ENCODE results near the gene PMPCB.

The PMPCB gene

DNA sequence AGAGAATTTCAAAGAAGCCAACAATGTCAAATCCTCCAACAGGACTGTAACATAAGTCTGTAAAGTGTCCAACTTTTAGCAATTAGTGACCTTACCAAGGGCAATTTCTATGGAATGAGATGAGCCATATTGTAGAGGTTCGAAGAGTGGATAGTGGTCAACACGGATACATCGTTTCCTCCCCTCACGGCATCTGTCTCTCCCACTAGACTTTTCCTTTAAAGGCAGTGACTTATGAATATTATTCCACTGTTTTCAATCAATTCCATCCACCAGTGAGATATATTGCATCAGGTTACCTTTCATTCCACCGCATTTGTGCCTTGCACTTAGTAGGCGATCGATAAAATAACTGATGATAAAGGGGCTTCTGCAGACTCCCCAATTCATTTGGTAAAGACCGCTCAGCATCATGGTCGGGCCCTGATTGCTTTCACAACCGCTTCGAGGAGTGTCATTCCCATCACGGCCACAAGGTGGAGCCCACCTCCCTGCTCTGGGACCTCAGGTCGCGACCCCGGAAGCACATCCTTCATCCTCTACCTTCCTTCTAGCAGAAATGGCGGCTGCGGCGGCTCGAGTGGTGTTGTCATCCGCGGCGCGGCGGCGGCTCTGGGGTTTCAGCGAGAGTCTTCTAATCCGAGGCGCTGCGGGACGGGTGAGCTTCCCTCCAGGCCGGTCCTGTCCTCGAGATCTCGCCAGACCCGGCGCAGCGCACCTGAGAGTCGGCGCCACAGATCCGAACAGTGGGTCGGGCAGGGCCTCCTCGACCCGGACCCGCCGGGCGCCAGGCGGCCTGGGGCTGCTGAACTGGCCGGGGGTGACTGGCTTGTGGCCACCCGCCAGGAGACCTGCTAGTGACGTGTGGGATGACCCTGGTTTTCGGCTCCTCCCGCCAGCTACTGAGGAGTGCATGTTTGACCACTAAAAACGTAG is at the start of gene PMPCB (continued):
- TF ChIP-seq, protein P1, sequence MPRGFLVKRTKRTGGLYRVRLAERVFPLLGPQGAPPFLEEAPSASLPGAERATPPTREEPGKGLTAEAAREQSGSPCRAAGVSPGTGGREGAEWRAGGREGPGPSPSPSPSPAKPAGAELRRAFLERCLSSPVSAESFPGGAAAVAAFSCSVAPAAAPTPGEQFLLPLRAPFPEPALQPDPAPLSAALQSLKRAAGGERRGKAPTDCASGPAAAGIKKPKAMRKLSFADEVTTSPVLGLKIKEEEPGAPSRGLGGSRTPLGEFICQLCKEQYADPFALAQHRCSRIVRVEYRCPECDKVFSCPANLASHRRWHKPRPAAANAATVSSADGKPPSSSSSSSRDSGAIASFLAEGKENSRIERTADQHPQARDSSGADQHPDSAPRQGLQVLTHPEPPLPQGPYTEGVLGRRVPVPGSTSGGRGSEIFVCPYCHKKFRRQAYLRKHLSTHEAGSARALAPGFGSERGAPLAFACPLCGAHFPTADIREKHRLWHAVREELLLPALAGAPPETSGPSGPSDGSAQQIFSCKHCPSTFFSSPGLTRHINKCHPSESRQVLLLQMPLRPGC (tag by site-specific recombination; IDR thresholded peaks at IDR 0.05), result 0 out of 2 replicates have a peak, but pooled peaks have one; percentile 32
- TF ChIP-seq, protein P2, sequence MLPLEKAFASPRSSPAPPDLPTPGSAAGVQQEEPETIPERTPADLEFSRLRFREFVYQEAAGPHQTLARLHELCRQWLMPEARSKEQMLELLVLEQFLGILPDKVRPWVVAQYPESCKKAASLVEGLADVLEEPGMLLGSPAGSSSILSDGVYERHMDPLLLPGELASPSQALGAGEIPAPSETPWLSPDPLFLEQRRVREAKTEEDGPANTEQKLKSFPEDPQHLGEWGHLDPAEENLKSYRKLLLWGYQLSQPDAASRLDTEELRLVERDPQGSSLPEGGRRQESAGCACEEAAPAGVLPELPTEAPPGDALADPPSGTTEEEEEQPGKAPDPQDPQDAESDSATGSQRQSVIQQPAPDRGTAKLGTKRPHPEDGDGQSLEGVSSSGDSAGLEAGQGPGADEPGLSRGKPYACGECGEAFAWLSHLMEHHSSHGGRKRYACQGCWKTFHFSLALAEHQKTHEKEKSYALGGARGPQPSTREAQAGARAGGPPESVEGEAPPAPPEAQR (tag by site-specific recombination; IDR thresholded peaks at IDR 0.05), result 0 out of 2 replicates have a peak, but pooled peaks have one; percentile 62
- TF ChIP-seq ZNF791 (tag by site-specific recombination; IDR thresholded peaks at IDR 0.05) (no peak), KLF10 (tag by site-specific recombination; IDR thresholded peaks at IDR 0.05) (no peak), OSR2 (tag by site-specific recombination; IDR thresholded peaks at IDR 0.05) (no peak), ZNF23 (tag by site-specific recombination; IDR thresholded peaks at IDR 0.05; ENCODE audit: borderline replicate concordance) (no peak), SP7 (tag by site-specific recombination; IDR thresholded peaks at IDR 0.05) (peak; percentile 74), KLF16 (tag by site-specific recombination; IDR thresholded peaks at IDR 0.05) (peak; percentile 64; the same call in 1 of the 2 replicates), ZNF175 (tag by site-specific recombination; IDR thresholded peaks at IDR 0.05) (no peak), ZNF366 (tag by site-specific recombination; conservative IDR thresholded peaks at IDR 0.05) (peak; percentile 86), BCL11B (tag by site-specific recombination; IDR thresholded peaks at IDR 0.05; ENCODE audit: low read depth) (0 out of 2 replicates have a peak, but pooled peaks have one; percentile 19), ZNF658 (tag by site-specific recombination; IDR thresholded peaks at IDR 0.05) (no peak), ZSCAN23 (tag by site-specific recombination; IDR thresholded peaks at IDR 0.05) (no peak), WT1 (tag by site-specific recombination; IDR thresholded peaks at IDR 0.05) (peak; percentile 7; the same call in 1 of the 2 replicates), ZNF677 (tag by site-specific recombination; IDR thresholded peaks at IDR 0.05) (no peak), ZBTB8A (tag by site-specific recombination; IDR thresholded peaks at IDR 0.05) (0 out of 2 replicates have a peak, but pooled peaks have one; percentile 27), ZNF830 (tag by site-specific recombination; IDR thresholded peaks at IDR 0.05; ENCODE audit: low read depth) (no peak), ZNF433 (tag by site-specific recombination; IDR thresholded peaks at IDR 0.05; ENCODE audit: low read depth) (no peak), ZNF777 (tag by site-specific recombination; IDR thresholded peaks at IDR 0.05; ENCODE audit: borderline replicate concordance) (no peak), ZFP37 (tag by site-specific recombination; IDR thresholded peaks at IDR 0.05) (peak; percentile 98), ZNF654 (tag by site-specific recombination; IDR thresholded peaks at IDR 0.05; ENCODE audit: low read depth) (peak; percentile 83), ZNF221 (tag by site-specific recombination; IDR thresholded peaks at IDR 0.05; ENCODE audit: borderline replicate concordance) (no peak)
- TF ChIP-seq, protein P3, sequence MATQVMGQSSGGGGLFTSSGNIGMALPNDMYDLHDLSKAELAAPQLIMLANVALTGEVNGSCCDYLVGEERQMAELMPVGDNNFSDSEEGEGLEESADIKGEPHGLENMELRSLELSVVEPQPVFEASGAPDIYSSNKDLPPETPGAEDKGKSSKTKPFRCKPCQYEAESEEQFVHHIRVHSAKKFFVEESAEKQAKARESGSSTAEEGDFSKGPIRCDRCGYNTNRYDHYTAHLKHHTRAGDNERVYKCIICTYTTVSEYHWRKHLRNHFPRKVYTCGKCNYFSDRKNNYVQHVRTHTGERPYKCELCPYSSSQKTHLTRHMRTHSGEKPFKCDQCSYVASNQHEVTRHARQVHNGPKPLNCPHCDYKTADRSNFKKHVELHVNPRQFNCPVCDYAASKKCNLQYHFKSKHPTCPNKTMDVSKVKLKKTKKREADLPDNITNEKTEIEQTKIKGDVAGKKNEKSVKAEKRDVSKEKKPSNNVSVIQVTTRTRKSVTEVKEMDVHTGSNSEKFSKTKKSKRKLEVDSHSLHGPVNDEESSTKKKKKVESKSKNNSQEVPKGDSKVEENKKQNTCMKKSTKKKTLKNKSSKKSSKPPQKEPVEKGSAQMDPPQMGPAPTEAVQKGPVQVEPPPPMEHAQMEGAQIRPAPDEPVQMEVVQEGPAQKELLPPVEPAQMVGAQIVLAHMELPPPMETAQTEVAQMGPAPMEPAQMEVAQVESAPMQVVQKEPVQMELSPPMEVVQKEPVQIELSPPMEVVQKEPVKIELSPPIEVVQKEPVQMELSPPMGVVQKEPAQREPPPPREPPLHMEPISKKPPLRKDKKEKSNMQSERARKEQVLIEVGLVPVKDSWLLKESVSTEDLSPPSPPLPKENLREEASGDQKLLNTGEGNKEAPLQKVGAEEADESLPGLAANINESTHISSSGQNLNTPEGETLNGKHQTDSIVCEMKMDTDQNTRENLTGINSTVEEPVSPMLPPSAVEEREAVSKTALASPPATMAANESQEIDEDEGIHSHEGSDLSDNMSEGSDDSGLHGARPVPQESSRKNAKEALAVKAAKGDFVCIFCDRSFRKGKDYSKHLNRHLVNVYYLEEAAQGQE (tag by site-specific recombination; IDR thresholded peaks at IDR 0.05), result 0 out of 2 replicates have a peak, but pooled peaks have one; percentile 42
- TF ChIP-seq, protein P4, sequence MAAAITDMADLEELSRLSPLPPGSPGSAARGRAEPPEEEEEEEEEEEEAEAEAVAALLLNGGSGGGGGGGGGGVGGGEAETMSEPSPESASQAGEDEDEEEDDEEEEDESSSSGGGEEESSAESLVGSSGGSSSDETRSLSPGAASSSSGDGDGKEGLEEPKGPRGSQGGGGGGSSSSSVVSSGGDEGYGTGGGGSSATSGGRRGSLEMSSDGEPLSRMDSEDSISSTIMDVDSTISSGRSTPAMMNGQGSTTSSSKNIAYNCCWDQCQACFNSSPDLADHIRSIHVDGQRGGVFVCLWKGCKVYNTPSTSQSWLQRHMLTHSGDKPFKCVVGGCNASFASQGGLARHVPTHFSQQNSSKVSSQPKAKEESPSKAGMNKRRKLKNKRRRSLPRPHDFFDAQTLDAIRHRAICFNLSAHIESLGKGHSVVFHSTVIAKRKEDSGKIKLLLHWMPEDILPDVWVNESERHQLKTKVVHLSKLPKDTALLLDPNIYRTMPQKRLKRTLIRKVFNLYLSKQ (tag by site-specific recombination; IDR thresholded peaks at IDR 0.05; ENCODE audit: borderline replicate concordance), result no peak
- TF ChIP-seq, protein P5, sequence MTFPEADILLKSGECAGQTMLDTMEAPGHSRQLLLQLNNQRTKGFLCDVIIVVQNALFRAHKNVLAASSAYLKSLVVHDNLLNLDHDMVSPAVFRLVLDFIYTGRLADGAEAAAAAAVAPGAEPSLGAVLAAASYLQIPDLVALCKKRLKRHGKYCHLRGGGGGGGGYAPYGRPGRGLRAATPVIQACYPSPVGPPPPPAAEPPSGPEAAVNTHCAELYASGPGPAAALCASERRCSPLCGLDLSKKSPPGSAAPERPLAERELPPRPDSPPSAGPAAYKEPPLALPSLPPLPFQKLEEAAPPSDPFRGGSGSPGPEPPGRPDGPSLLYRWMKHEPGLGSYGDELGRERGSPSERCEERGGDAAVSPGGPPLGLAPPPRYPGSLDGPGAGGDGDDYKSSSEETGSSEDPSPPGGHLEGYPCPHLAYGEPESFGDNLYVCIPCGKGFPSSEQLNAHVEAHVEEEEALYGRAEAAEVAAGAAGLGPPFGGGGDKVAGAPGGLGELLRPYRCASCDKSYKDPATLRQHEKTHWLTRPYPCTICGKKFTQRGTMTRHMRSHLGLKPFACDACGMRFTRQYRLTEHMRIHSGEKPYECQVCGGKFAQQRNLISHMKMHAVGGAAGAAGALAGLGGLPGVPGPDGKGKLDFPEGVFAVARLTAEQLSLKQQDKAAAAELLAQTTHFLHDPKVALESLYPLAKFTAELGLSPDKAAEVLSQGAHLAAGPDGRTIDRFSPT (tag by site-specific recombination; IDR thresholded peaks at IDR 0.05), result 0 out of 2 replicates have a peak, but pooled peaks have one; percentile 21
- TF ChIP-seq, protein P6, sequence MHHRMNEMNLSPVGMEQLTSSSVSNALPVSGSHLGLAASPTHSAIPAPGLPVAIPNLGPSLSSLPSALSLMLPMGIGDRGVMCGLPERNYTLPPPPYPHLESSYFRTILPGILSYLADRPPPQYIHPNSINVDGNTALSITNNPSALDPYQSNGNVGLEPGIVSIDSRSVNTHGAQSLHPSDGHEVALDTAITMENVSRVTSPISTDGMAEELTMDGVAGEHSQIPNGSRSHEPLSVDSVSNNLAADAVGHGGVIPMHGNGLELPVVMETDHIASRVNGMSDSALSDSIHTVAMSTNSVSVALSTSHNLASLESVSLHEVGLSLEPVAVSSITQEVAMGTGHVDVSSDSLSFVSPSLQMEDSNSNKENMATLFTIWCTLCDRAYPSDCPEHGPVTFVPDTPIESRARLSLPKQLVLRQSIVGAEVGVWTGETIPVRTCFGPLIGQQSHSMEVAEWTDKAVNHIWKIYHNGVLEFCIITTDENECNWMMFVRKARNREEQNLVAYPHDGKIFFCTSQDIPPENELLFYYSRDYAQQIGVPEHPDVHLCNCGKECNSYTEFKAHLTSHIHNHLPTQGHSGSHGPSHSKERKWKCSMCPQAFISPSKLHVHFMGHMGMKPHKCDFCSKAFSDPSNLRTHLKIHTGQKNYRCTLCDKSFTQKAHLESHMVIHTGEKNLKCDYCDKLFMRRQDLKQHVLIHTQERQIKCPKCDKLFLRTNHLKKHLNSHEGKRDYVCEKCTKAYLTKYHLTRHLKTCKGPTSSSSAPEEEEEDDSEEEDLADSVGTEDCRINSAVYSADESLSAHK (tag by site-specific recombination; IDR thresholded peaks at IDR 0.05), result no peak

Data from HEK293 (cell line).